HEK293 (cell line): ENCODE results near the gene OXSR1.

Experiments
- CTCF ChIA-PET: fragments of 350-600 bp; formaldehyde crosslinking; extraction: SDS; loops from one replicate; lab custom pipeline; 2021; ENCODE audit warnings: antibody characterized with exemption; lab: Yijun Ruan, JAX
- POLR2A ChIA-PET: fragments of 300-600 bp; formaldehyde crosslinking; extraction: SDS; loops from one replicate; lab custom pipeline; 2020; ENCODE audit warnings: antibody characterized with exemption, inconsistent platforms; lab: Yijun Ruan, JAX
- H3K27ac ChIP-seq: fragments of 200-500 bp; sonication (Bioruptor generic); 2 replicates; pipeline ENCODE4 v1.5.1; 2014; ENCODE audit warnings: low read depth, low read length, control low read depth, inconsistent platforms; ENCODE audit errors: extremely low read depth
- H3K36me3 ChIP-seq, 2 experiments: fragments of 200-500 bp in 1 of 2; sonication (Bioruptor generic) in 1 of 2; 1 replicate in 1 of 2; 2 replicates in 1 of 2; pipeline ENCODE4 v1.5.1; 2014 to 2017; ENCODE audit warnings: inconsistent platforms in 2 of 2, low read length in 2 of 2; ENCODE audit not compliant: control insufficient read depth in 2 of 2, insufficient read depth in 1 of 2
- H3K4me1 ChIP-seq: fragments of 200-500 bp; sonication (Bioruptor generic); 2 replicates; pipeline ENCODE4 v1.5.1; 2014; ENCODE audit warnings: mild to moderate bottlenecking, low read length, inconsistent platforms; ENCODE audit not compliant: control insufficient read depth, insufficient read depth
- H3K4me3 ChIP-seq: 2 replicates; pipeline ENCODE4 v1.5.1; 2011; ENCODE audit warnings: low read depth, mild to moderate bottlenecking, control low read depth, low read length, moderate library complexity
- H3K9me3 ChIP-seq: fragments of 200-500 bp; sonication (Bioruptor generic); 2 replicates; pipeline ENCODE4 v1.5.1; 2014; ENCODE audit warnings: low read depth, low read length, inconsistent platforms; ENCODE audit not compliant: control insufficient read depth, insufficient read depth
- BCL11B ChIP-seq: fragments of 450-650 bp; formaldehyde crosslinking; IDR thresholded peaks from 2 replicates; pipeline ENCODE4 v1.5.1; 2016; ENCODE audit warnings: low read depth, missing biosample characterization, missing genetic modification characterization
- KLF16 ChIP-seq: fragments of 450-650 bp; formaldehyde crosslinking; IDR thresholded peaks from 2 replicates; pipeline ENCODE4 v1.5.1; 2017; ENCODE audit warnings: missing biosample characterization, missing genetic modification characterization
- YY2 ChIP-seq: fragments of 450-650 bp; formaldehyde crosslinking; IDR thresholded peaks from 2 replicates; pipeline ENCODE4 v1.5.1; 2016; ENCODE audit warnings: missing biosample characterization, missing genetic modification characterization
- ZNF335 ChIP-seq: fragments of 450-650 bp; formaldehyde crosslinking; conservative IDR thresholded peaks from 2 replicates; pipeline ENCODE4 v1.5.1; 2016; ENCODE audit warnings: missing biosample characterization, missing genetic modification characterization
- ZNF600 ChIP-seq: fragments of 450-650 bp; formaldehyde crosslinking; IDR thresholded peaks from 2 replicates; pipeline ENCODE4 v1.5.1; 2016; ENCODE audit warnings: missing biosample characterization, missing genetic modification characterization
- ZNF629 ChIP-seq: fragments of 450-650 bp; formaldehyde crosslinking; IDR thresholded peaks from 2 replicates; pipeline ENCODE4 v1.5.1; 2017; ENCODE audit warnings: missing biosample characterization, missing genetic modification characterization
- ZNF670 ChIP-seq: fragments of 450-650 bp; formaldehyde crosslinking; IDR thresholded peaks from 2 replicates; pipeline ENCODE4 v1.5.1; 2016; ENCODE audit warnings: missing biosample characterization, missing genetic modification characterization, low read depth
- ZNF747 ChIP-seq: fragments of 450-650 bp; formaldehyde crosslinking; IDR thresholded peaks from 2 replicates; pipeline ENCODE4 v1.5.1; 2016; ENCODE audit warnings: missing biosample characterization, missing genetic modification characterization
- ZXDB ChIP-seq: fragments of 450-650 bp; formaldehyde crosslinking; IDR thresholded peaks from 2 replicates; pipeline ENCODE4 v1.5.1; 2016; ENCODE audit warnings: missing biosample characterization, missing genetic modification characterization
- TF ChIP-seq, protein P1 (sequence below): fragments of 450-650 bp; formaldehyde crosslinking; IDR thresholded peaks from 2 replicates; pipeline ENCODE4 v1.5.1; 2016; ENCODE audit warnings: missing biosample characterization, missing genetic modification characterization, borderline replicate concordance
- TF ChIP-seq, protein P2 (sequence below): fragments of 450-650 bp; formaldehyde crosslinking; conservative IDR thresholded peaks from 2 replicates; pipeline ENCODE4 v1.5.1; 2016; ENCODE audit warnings: low read depth, missing biosample characterization, missing genetic modification characterization
- TF ChIP-seq, protein P3 (sequence below): fragments of 450-650 bp; formaldehyde crosslinking; IDR thresholded peaks from 2 replicates; pipeline ENCODE4 v1.5.1; 2016; ENCODE audit warnings: missing biosample characterization, missing genetic modification characterization
- TF ChIP-seq, protein P4 (sequence below): fragments of 450-650 bp; IDR thresholded peaks from 2 replicates; pipeline ENCODE4 v1.5.1; 2018; ENCODE audit warnings: missing biosample characterization, mild to moderate bottlenecking, missing genetic modification characterization
- TF ChIP-seq, protein P5 (sequence below): fragments of 450-650 bp; formaldehyde crosslinking; IDR thresholded peaks from 2 replicates; pipeline ENCODE4 v1.5.1; 2016; ENCODE audit warnings: missing biosample characterization, missing genetic modification characterization

Gene OXSR1

DNA sequence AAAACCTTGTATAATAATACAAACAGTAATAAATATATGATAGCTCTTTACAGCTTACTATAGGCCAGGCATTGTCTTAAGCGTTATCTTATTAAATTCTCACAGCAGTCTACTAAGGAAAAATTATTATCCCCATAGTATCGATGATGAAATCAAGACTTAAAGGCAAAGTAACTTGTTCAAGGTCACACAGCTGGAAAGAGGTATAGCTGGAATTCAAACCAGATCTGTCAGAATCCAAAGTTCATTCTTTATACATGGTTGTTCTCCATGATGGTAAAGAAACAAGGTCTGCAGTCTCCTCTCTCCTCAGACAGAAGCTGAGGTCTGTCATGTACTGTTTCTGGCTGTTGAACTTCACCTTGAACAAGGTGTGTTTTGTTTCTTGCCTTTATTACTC, 84.9 kb downstream of the OXSR1 start (continued):
- TF ChIP-seq, protein P1, sequence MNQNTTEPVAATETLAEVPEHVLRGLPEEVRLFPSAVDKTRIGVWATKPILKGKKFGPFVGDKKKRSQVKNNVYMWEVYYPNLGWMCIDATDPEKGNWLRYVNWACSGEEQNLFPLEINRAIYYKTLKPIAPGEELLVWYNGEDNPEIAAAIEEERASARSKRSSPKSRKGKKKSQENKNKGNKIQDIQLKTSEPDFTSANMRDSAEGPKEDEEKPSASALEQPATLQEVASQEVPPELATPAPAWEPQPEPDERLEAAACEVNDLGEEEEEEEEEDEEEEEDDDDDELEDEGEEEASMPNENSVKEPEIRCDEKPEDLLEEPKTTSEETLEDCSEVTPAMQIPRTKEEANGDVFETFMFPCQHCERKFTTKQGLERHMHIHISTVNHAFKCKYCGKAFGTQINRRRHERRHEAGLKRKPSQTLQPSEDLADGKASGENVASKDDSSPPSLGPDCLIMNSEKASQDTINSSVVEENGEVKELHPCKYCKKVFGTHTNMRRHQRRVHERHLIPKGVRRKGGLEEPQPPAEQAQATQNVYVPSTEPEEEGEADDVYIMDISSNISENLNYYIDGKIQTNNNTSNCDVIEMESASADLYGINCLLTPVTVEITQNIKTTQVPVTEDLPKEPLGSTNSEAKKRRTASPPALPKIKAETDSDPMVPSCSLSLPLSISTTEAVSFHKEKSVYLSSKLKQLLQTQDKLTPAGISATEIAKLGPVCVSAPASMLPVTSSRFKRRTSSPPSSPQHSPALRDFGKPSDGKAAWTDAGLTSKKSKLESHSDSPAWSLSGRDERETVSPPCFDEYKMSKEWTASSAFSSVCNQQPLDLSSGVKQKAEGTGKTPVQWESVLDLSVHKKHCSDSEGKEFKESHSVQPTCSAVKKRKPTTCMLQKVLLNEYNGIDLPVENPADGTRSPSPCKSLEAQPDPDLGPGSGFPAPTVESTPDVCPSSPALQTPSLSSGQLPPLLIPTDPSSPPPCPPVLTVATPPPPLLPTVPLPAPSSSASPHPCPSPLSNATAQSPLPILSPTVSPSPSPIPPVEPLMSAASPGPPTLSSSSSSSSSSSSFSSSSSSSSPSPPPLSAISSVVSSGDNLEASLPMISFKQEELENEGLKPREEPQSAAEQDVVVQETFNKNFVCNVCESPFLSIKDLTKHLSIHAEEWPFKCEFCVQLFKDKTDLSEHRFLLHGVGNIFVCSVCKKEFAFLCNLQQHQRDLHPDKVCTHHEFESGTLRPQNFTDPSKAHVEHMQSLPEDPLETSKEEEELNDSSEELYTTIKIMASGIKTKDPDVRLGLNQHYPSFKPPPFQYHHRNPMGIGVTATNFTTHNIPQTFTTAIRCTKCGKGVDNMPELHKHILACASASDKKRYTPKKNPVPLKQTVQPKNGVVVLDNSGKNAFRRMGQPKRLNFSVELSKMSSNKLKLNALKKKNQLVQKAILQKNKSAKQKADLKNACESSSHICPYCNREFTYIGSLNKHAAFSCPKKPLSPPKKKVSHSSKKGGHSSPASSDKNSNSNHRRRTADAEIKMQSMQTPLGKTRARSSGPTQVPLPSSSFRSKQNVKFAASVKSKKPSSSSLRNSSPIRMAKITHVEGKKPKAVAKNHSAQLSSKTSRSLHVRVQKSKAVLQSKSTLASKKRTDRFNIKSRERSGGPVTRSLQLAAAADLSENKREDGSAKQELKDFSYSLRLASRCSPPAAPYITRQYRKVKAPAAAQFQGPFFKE (tag by site-specific recombination) = no peak
- no peak for TF ChIP-seq KLF16 (tag by site-specific recombination)
- no peak for TF ChIP-seq BCL11B (tag by site-specific recombination)
- TF ChIP-seq YY2 = no peak
- TF ChIP-seq, protein P2, sequence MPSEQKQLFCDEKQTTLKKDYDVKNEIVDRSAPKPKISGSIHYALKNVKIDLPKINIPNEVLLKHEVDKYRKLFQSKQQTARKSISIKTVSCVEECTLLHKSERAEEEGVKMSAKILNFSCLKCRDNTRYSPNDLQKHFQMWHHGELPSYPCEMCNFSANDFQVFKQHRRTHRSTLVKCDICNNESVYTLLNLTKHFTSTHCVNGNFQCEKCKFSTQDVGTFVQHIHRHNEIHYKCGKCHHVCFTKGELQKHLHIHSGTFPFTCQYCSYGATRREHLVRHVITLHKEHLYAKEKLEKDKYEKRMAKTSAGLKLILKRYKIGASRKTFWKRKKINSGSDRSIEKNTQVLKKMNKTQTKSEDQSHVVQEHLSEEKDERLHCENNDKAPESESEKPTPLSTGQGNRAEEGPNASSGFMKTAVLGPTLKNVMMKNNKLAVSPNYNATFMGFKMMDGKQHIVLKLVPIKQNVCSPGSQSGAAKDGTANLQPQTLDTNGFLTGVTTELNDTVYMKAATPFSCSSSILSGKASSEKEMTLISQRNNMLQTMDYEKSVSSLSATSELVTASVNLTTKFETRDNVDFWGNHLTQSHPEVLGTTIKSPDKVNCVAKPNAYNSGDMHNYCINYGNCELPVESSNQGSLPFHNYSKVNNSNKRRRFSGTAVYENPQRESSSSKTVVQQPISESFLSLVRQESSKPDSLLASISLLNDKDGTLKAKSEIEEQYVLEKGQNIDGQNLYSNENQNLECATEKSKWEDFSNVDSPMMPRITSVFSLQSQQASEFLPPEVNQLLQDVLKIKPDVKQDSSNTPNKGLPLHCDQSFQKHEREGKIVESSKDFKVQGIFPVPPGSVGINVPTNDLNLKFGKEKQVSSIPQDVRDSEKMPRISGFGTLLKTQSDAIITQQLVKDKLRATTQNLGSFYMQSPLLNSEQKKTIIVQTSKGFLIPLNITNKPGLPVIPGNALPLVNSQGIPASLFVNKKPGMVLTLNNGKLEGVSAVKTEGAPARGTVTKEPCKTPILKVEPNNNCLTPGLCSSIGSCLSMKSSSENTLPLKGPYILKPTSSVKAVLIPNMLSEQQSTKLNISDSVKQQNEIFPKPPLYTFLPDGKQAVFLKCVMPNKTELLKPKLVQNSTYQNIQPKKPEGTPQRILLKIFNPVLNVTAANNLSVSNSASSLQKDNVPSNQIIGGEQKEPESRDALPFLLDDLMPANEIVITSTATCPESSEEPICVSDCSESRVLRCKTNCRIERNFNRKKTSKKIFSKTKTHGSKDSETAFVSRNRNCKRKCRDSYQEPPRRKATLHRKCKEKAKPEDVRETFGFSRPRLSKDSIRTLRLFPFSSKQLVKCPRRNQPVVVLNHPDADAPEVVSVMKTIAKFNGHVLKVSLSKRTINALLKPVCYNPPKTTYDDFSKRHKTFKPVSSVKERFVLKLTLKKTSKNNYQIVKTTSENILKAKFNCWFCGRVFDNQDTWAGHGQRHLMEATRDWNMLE (tag by site-specific recombination) = no peak
- TF ChIP-seq, protein P3, sequence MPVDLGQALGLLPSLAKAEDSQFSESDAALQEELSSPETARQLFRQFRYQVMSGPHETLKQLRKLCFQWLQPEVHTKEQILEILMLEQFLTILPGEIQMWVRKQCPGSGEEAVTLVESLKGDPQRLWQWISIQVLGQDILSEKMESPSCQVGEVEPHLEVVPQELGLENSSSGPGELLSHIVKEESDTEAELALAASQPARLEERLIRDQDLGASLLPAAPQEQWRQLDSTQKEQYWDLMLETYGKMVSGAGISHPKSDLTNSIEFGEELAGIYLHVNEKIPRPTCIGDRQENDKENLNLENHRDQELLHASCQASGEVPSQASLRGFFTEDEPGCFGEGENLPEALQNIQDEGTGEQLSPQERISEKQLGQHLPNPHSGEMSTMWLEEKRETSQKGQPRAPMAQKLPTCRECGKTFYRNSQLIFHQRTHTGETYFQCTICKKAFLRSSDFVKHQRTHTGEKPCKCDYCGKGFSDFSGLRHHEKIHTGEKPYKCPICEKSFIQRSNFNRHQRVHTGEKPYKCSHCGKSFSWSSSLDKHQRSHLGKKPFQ (tag by site-specific recombination) = no peak

DNA sequence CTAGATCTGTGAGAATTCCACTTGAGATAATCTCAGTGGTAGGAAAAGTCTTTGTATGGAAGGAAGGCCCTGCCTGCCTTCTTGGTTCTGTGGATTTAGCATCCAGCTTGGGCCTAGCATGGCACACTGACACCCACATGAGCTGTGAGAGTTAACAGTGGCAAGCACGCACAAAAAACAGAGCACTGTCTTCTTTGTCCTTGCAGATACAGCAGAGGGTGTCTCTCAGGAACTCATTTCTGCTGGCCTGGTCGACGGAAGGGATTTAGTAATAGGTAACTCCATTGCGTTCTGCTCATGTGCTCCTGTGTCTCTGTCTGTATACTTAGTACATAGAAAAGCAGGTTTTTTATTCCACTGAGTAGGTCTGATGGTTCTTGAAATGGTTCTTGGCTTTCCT, 85.9 kb downstream of the OXSR1 start:
- Histone ChIP-seq H3K4me3 (no peak overlapping the region), H3K4me1 (no peaks in the 10 kb centered on the region), H3K36me3 (peaks cover 0 to 86% of the 10 kb centered on the region in 2 experiments; a peak in 2 of 3 replicates), H3K9me3 (no peaks in the 10 kb centered on the region)
- POLR2A ChIA-PET = no interaction called here
- CTCF ChIA-PET = no interaction called here
- TF ChIP-seq, protein P4, sequence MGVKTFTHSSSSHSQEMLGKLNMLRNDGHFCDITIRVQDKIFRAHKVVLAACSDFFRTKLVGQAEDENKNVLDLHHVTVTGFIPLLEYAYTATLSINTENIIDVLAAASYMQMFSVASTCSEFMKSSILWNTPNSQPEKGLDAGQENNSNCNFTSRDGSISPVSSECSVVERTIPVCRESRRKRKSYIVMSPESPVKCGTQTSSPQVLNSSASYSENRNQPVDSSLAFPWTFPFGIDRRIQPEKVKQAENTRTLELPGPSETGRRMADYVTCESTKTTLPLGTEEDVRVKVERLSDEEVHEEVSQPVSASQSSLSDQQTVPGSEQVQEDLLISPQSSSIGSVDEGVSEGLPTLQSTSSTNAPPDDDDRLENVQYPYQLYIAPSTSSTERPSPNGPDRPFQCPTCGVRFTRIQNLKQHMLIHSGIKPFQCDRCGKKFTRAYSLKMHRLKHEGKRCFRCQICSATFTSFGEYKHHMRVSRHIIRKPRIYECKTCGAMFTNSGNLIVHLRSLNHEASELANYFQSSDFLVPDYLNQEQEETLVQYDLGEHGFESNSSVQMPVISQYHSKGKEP = no peak
- TF ChIP-seq, protein P5, sequence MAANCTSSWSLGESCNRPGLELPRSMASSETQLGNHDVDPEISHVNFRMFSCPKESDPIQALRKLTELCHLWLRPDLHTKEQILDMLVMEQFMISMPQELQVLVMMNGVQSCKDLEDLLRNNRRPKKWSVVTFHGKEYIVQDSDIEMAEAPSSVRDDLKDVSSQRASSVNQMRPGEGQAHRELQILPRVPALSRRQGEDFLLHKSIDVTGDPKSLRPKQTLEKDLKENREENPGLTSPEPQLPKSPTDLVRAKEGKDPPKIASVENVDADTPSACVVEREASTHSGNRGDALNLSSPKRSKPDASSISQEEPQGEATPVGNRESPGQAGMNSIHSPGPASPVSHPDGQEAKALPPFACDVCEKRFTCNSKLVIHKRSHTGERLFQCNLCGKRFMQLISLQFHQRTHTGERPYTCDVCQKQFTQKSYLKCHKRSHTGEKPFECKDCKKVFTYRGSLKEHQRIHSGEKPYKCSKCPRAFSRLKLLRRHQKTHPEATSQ = no peak
- TF ChIP-seq ZNF670 (tag by site-specific recombination) = no peak
- TF ChIP-seq ZNF335 (tag by site-specific recombination) = no peak
- TF ChIP-seq ZNF747 (tag by site-specific recombination) = no peak
- no peak for TF ChIP-seq ZXDB
- no peak for TF ChIP-seq ZNF629 (tag by site-specific recombination)
- no peak for TF ChIP-seq ZNF600 (tag by site-specific recombination)
- TF ChIP-seq, all 188 proteins: peak for 0
- H3K27ac ChIP-seq = no peak overlapping the region
